HepG2 (cell line): ENCODE measurements around the gene CDK1. TPM values are rescaled to one million over a fixed set of nuclear protein-coding genes. Genes with fewer than 3 reads are reported as not detected.

Source experiments
- ATAC-seq: fragments of 200-7000 bp; cut with Tn5 transposase; 3 replicates; pipeline ENCODE4 v1.9.1; 2020; ENCODE audit warnings: mild to moderate bottlenecking, moderate library complexity
- BruUV-seq: library from RNA; stranded (reverse); fragments of 400-500 nt; replicated peaks from 2 replicates; lab custom pipeline; 2021; lab: Mats Ljungman, UMichigan
- CTCF ChIA-PET: fragments of 300-600 bp; formaldehyde crosslinking; extraction: SDS; loops from one replicate; lab custom pipeline; 2021; ENCODE audit warnings: low total read pairs, inconsistent platforms, low intra/inter-chr PET ratio; lab: Yijun Ruan, JAX
- POLR2A ChIA-PET: fragments of 350-600 bp; sonication (Branson Sonifier 250); formaldehyde crosslinking; loops from one replicate; lab custom pipeline; 2020; ENCODE audit warnings: antibody characterized with exemption, inconsistent platforms; lab: Yijun Ruan, JAX
- DNase-seq: peaks from one replicate; pipeline ENCODE4 v3.0.0-alpha.2; 2015; ENCODE audit warnings: low spot score
- FAIRE-seq: peaks from 3 replicates; lab custom pipeline; 2011; peaks lifted over from hg19 to GRCh38; lab: Jason Lieb, UNC
- H2AFZ ChIP-seq: one replicate; pipeline ENCODE4 v1.6.1; 2011; ENCODE audit warnings: low read length, inconsistent platforms
- H3K27ac ChIP-seq: fragments of 300-600 bp; 3 replicates; pipeline ENCODE4 v1.8.0; 2011; ENCODE audit warnings: mixed run types, mild to moderate bottlenecking, mixed read lengths, low read length, inconsistent platforms; ENCODE audit not compliant: insufficient read depth; ENCODE audit errors: extremely low read length
- H3K27me3 ChIP-seq, 2 experiments: fragments of 200-600 bp in 1 of 2; 2 replicates in 1 of 2; 3 replicates in 1 of 2; pipeline versions ENCODE4 v1.6.0 to v1.8.0; 2011; ENCODE audit warnings: low read length in 2 of 2, mild to moderate bottlenecking in 2 of 2, moderate library complexity in 2 of 2, inconsistent platforms in 1 of 2; ENCODE audit not compliant: insufficient read depth in 2 of 2, control insufficient read depth in 1 of 2
- H3K36me3 ChIP-seq, 2 experiments: fragments of 200-600 bp in 1 of 2; replicated peaks in 1 of 2; 2 replicates in 1 of 2; 3 replicates in 1 of 2; pipeline versions ENCODE4 v1.5.1 to v1.8.0; 2011; ENCODE audit warnings: low read length in 2 of 2, inconsistent platforms in 1 of 2; ENCODE audit not compliant: insufficient read depth in 2 of 2, control insufficient read depth in 1 of 2
- H3K4me1 ChIP-seq: 2 replicates; pipeline ENCODE4 v1.5.1; 2012; ENCODE audit warnings: low read length, inconsistent platforms; ENCODE audit not compliant: insufficient read depth
- H3K4me2 ChIP-seq: 2 replicates; pipeline ENCODE4 v1.6.0; 2011; ENCODE audit warnings: low read depth, low read length, inconsistent platforms
- H3K4me3 ChIP-seq, 3 experiments: fragments of 200-600 bp in 1 of 3; sonication (generic), shearing (Covaris generic) in 1 of 3; replicated peaks in 1 of 3; 2 replicates each; pipeline ENCODE4 v1.5.1; 2011 to 2016; ENCODE audit warnings: low read length in 3 of 3, inconsistent platforms in 2 of 3, low read depth in 2 of 3, mild to moderate bottlenecking in 2 of 3, control low read depth in 1 of 3, mixed read lengths in 1 of 3; ENCODE audit not compliant: insufficient read depth in 1 of 3
- H3K79me2 ChIP-seq: one replicate; pipeline ENCODE4 v1.6.1; 2011; ENCODE audit warnings: low read length, inconsistent platforms; ENCODE audit not compliant: insufficient read depth
- H3K9ac ChIP-seq: 2 replicates; pipeline ENCODE4 v1.6.0; 2011; ENCODE audit warnings: mild to moderate bottlenecking, low read depth, low read length, inconsistent platforms; ENCODE audit not compliant: insufficient read depth
- H3K9me3 ChIP-seq: 2 replicates; pipeline ENCODE4 v1.5.1; 2012; ENCODE audit warnings: mild to moderate bottlenecking, low read length
- H4K20me1 ChIP-seq: 2 replicates; pipeline ENCODE4 v1.6.0; 2011; ENCODE audit warnings: inconsistent platforms, mild to moderate bottlenecking, low read length, moderate library complexity; ENCODE audit not compliant: insufficient read depth
- FOXA1 ChIP-seq, 2 experiments: fragments of 450-650 bp in 1 of 2; sonication (generic) in 1 of 2; formaldehyde crosslinking in 1 of 2; IDR thresholded peaks; 2 replicates each; pipeline versions ENCODE4 v1.4.0 to v1.6.1; 2016 to 2020; ENCODE audit warnings: missing genetic modification reagents in 1 of 2
- FOXP1 ChIP-seq, 2 experiments: fragments of 450-650 bp in 1 of 2; IDR thresholded peaks; 2 replicates each; pipeline ENCODE4 v1.6.1; 2017 to 2018; ENCODE audit warnings: antibody characterized with exemption in 1 of 2
- KLF15 ChIP-seq: sonication (generic); formaldehyde crosslinking; IDR thresholded peaks from 2 replicates; pipeline ENCODE4 v1.8.1; 2023; ENCODE audit warnings: borderline replicate concordance, mild to moderate bottlenecking, inconsistent platforms, missing genetic modification reagents, mixed read lengths
- MYC ChIP-seq: sonication (generic); formaldehyde crosslinking; IDR thresholded peaks from 2 replicates; pipeline ENCODE4 v1.9.0; 2021; ENCODE audit warnings: missing genetic modification reagents, borderline replicate concordance
- NFIC ChIP-seq: IDR thresholded peaks from 2 replicates; pipeline ENCODE4 v1.6.1; 2012; ENCODE audit warnings: mild to moderate bottlenecking, low read length, inconsistent platforms
- PITX1 ChIP-seq: sonication (generic); formaldehyde crosslinking; IDR thresholded peaks from 2 replicates; pipeline ENCODE4 v1.5.1; 2020; ENCODE audit warnings: mild to moderate bottlenecking, missing genetic modification reagents
- ZNF10 ChIP-seq: sonication (generic); formaldehyde crosslinking; IDR thresholded peaks from 2 replicates; pipeline ENCODE4 v1.4.0; 2020; ENCODE audit warnings: mild to moderate bottlenecking, low read depth, missing genetic modification reagents, borderline replicate concordance
- ZNF280B ChIP-seq: sonication (generic); formaldehyde crosslinking; IDR thresholded peaks from 2 replicates; pipeline ENCODE4 v1.5.0; 2020; ENCODE audit warnings: missing genetic modification reagents, mild to moderate bottlenecking, borderline replicate concordance
- ZNF317 ChIP-seq: sonication (generic); formaldehyde crosslinking; IDR thresholded peaks from 2 replicates; pipeline ENCODE4 v1.5.0; 2020; ENCODE audit warnings: mild to moderate bottlenecking, missing genetic modification reagents
- ZNF432 ChIP-seq: sonication (generic); formaldehyde crosslinking; IDR thresholded peaks from 2 replicates; pipeline ENCODE4 v1.5.0; 2020; ENCODE audit warnings: missing genetic modification reagents, mild to moderate bottlenecking, borderline replicate concordance
- ZNF792 ChIP-seq: IDR thresholded peaks from 2 replicates; pipeline ENCODE4 v1.6.1; 2016
- ZNF883 ChIP-seq: sonication (generic); formaldehyde crosslinking; IDR thresholded peaks from 2 replicates; pipeline ENCODE4 v1.5.1; 2020; ENCODE audit warnings: mild to moderate bottlenecking, missing genetic modification reagents; ENCODE audit errors: not compliant biosample characterization
- WGBS: methylation state at CpG from one replicate; pipeline ENCODE4 v1.1.6; 2017; ENCODE audit warnings: low lambda C conversion rate; 5-methylcytosine and 5-hydroxymethylcytosine counted together
- in situ Hi-C: cut with HindIII; loops from 2 replicates; pipeline ENCODE4 v1.10.0; 2017; ENCODE audit warnings: low pct_unique_long_range_greater_than_20kb; ENCODE audit not compliant: extremely low pct_ligation_motif_present
- intact Hi-C: fragments of 100-400 bp; cut with micrococcal nuclease; formaldehyde crosslinking; loops from one replicate; pipeline ENCODE4 v1.10.0; 2022; ENCODE audit not compliant: unreplicated experiment
- polyA plus RNA-seq, 8 experiments: library from polyadenylated mRNA; depleted of rRNA in 3 of 8; stranded (reverse) in 7 of 8; unstranded in 1 of 8; fragments of >200 nt; fragmentation: Illumina TruSeq in 4 of 8; extraction: Trizol in 4 of 8; gene quantifications; 2 replicates each; pipeline versions ENCODE4 v1.2.1 to v1.2.3, GENCODE V29; 2011 to 2016; ENCODE audit warnings: low read depth in 4 of 8, missing spikeins in 1 of 8, mixed read lengths in 1 of 8; ENCODE audit not compliant: insufficient read depth in 1 of 8
- total RNA-seq, 5 experiments: library from RNA; depleted of rRNA; stranded (reverse); fragments of >200 nt; fragmentation: Illumina TruSeq; extraction: Trizol; gene quantifications; 2 replicates each; pipeline ENCODE4 v1.2.3, GENCODE V29; 2016; ENCODE audit warnings: low read depth in 1 of 5
- TF ChIP-seq, protein P1 (sequence below): sonication (generic); formaldehyde crosslinking; IDR thresholded peaks from 2 replicates; pipeline ENCODE4 v1.8.1; 2022; ENCODE audit warnings: low read depth, mild to moderate bottlenecking, missing genetic modification reagents
- TF ChIP-seq, protein P2 (sequence below): sonication (generic); formaldehyde crosslinking; conservative IDR thresholded peaks from 2 replicates; pipeline ENCODE4 v1.5.0; 2020; ENCODE audit warnings: missing genetic modification reagents
- TF ChIP-seq, protein P3 (sequence below): IDR thresholded peaks from 2 replicates; pipeline ENCODE4 v1.6.1; 2018; ENCODE audit warnings: missing genetic modification reagents

The CDK1 gene
- total and polyA plus RNA-seq, 2 of the 13 experiments (the other 11 are each of a cell fraction or from before 2014, with no cell fraction given) = 42.6 to 132 TPM

- TF ChIP-seq PITX1 = no peak
- TF ChIP-seq ZNF10 = no peak
- TF ChIP-seq MYC = no peak
- TF ChIP-seq, protein P1, sequence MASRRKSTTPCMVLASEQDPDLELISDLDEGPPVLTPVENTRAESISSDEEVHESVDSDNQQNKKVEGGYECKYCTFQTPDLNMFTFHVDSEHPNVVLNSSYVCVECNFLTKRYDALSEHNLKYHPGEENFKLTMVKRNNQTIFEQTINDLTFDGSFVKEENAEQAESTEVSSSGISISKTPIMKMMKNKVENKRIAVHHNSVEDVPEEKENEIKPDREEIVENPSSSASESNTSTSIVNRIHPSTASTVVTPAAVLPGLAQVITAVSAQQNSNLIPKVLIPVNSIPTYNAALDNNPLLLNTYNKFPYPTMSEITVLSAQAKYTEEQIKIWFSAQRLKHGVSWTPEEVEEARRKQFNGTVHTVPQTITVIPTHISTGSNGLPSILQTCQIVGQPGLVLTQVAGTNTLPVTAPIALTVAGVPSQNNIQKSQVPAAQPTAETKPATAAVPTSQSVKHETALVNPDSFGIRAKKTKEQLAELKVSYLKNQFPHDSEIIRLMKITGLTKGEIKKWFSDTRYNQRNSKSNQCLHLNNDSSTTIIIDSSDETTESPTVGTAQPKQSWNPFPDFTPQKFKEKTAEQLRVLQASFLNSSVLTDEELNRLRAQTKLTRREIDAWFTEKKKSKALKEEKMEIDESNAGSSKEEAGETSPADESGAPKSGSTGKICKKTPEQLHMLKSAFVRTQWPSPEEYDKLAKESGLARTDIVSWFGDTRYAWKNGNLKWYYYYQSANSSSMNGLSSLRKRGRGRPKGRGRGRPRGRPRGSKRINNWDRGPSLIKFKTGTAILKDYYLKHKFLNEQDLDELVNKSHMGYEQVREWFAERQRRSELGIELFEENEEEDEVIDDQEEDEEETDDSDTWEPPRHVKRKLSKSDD (CRISPR knock-in tag) = no peak
- TF ChIP-seq, protein P2, sequence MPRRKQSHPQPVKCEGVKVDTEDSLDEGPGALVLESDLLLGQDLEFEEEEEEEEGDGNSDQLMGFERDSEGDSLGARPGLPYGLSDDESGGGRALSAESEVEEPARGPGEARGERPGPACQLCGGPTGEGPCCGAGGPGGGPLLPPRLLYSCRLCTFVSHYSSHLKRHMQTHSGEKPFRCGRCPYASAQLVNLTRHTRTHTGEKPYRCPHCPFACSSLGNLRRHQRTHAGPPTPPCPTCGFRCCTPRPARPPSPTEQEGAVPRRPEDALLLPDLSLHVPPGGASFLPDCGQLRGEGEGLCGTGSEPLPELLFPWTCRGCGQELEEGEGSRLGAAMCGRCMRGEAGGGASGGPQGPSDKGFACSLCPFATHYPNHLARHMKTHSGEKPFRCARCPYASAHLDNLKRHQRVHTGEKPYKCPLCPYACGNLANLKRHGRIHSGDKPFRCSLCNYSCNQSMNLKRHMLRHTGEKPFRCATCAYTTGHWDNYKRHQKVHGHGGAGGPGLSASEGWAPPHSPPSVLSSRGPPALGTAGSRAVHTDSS (CRISPR knock-in tag) = no peak
Measured at GRCh38 chr10:60747817-60748469, 30.3 kb upstream of the CDK1 start (continued).

GRCh38 chr10:60753152-60753551 is 25.1 kb upstream of the CDK1 start:
- Histone ChIP-seq H3K4me1 (no peaks in the 10 kb centered on the region), H3K27ac (no peak overlapping the region), H3K4me2 (no peak overlapping the region), H3K9ac (no peak overlapping the region), H3K9me3 (no peaks in the 10 kb centered on the region), H2AFZ (no peak overlapping the region), H3K79me2 (no peaks in the 10 kb centered on the region)
- no TSS peak for BruUV-seq
- WGBS = 81% methylated on average over 1 of the region's 1 CpG
- POLR2A ChIA-PET = no interaction called here
- TF ChIP-seq ZNF792 (CRISPR knock-in tag) (no peak), ZNF883 (CRISPR knock-in tag) (no peak), KLF15 (no peak), FOXA1 (IDR thresholded peaks at IDR 0.05) (no peak), FOXA1 (CRISPR knock-in tag; IDR thresholded peaks at IDR 0.05) (no peak), ZNF280B (CRISPR knock-in tag) (no peak), NFIC (no peak), ZNF432 (CRISPR knock-in tag) (no peak), ZNF317 (CRISPR knock-in tag) (no peak), FOXP1 (IDR thresholded peaks at IDR 0.05) (no peak), FOXP1 (CRISPR knock-in tag; IDR thresholded peaks at IDR 0.05) (no peak)
- TF ChIP-seq, protein P3, sequence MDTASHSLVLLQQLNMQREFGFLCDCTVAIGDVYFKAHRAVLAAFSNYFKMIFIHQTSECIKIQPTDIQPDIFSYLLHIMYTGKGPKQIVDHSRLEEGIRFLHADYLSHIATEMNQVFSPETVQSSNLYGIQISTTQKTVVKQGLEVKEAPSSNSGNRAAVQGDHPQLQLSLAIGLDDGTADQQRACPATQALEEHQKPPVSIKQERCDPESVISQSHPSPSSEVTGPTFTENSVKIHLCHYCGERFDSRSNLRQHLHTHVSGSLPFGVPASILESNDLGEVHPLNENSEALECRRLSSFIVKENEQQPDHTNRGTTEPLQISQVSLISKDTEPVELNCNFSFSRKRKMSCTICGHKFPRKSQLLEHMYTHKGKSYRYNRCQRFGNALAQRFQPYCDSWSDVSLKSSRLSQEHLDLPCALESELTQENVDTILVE (CRISPR knock-in tag) = no peak
- TF ChIP-seq, all 625 proteins: peak for 0
- no peaks in the 10 kb centered on the region for H4K20me1 ChIP-seq
- no peak overlapping the region for H3K4me3 ChIP-seq
- no peak for FAIRE-seq
- no peaks in the 10 kb centered on the region for H3K36me3 ChIP-seq
- CTCF ChIA-PET = no interaction called here
- intact Hi-C loops (no loop called here), in situ Hi-C loops (no loop called here)
- H3K27me3 ChIP-seq = peaks cover 0 to 9% of the 10 kb centered on the region in 2 experiments; a peak in 1 of 5 replicates
- DNase-seq = no peak
- ATAC-seq = no peak
